Right cardiac atrium (tissue), 5 donors: ENCODE measurements around the gene CACNG4. TPM values are rescaled to one million over a fixed set of nuclear protein-coding genes. Genes with fewer than 3 reads are reported as not detected.

Experiments
- ATAC-seq, 2 donors: fragments of 200-7000 bp; cut with Tn5 transposase; one replicate each; pipeline versions ENCODE4 v1.8.0 to v1.9.1; 2020; ENCODE audit warnings: moderate library complexity in 2 of 2, mild to moderate bottlenecking in 1 of 2
- DNase-seq, 3 donors: peaks; one replicate each; pipeline ENCODE4 v3.0.0-alpha.2; 2020
- H3K27ac ChIP-seq: one replicate; pipeline ENCODE4 v1.5.1; 2013; ENCODE audit warnings: mild to moderate bottlenecking, low read length, control low read depth, moderate library complexity
- H3K27me3 ChIP-seq: one replicate; pipeline ENCODE4 v1.6.1; 2013; ENCODE audit not compliant: control insufficient read depth, insufficient read depth
- H3K4me1 ChIP-seq: one replicate; pipeline ENCODE4 v1.6.1; 2013; ENCODE audit warnings: low read length; ENCODE audit not compliant: control insufficient read depth, insufficient read depth
- H3K4me3 ChIP-seq: one replicate; pipeline ENCODE4 v1.5.1; 2013; ENCODE audit warnings: low read length, control low read depth
- H3K9me3 ChIP-seq: one replicate; pipeline ENCODE4 v1.6.1; 2013; ENCODE audit warnings: low read length; ENCODE audit not compliant: control insufficient read depth
- WGBS: extraction: QIAGEN DNeasy Blood & Tissue Kit; methylation state at CpG from one replicate; pipeline ENCODE4 v1.1.7; 2013; 5-methylcytosine and 5-hydroxymethylcytosine counted together
- intact Hi-C, 4 donors: fragments of 100-400 bp; cut with DNase I; formaldehyde crosslinking; loops; one replicate each; pipeline versions ENCODE4 v1.11.0 to v1.14.0; 2022 to 2023
- polyA plus RNA-seq: library from polyadenylated mRNA; stranded (reverse); fragments of 200-250 nt; gene quantifications from one replicate; pipeline ENCODE4 v1.2.3, GENCODE V29; 2013
- total RNA-seq, 4 donors: library from RNA; stranded (reverse); fragmentation: NEBNext Ultra II Directional; extraction: Animal tissue kit (Norgen Biotek cat#: 25700); gene quantifications; one replicate each; pipeline ENCODE4 v1.2.1, GENCODE V29; 2021
- donor health status: healthy with polysubstance abuse.
- donor health status: DM: no; HTN: yes; CAD: no.
- donor health status: DM: no; HTN: no; CAD: no.
- donor health status: DM: no; HTN: yes; CAD: no; lungs with severe emphysema.
- donor health status: DM: yes; HTN: yes; CAD: no.

Gene CACNG4
- total and polyA plus RNA-seq, 5 donors, result 0.09 to 0.16 (median 0.14) TPM; not detected in 2

- ATAC-seq (no peak), DNase-seq (no peak)
- H3K27ac ChIP-seq, result no peak overlapping the region
- WGBS, result 75% methylated on average over 7 of the region's 7 CpGs
- no peaks in the 10 kb centered on the region for H3K4me1 ChIP-seq
- no peak overlapping the region for H3K4me3 ChIP-seq
- H3K9me3 ChIP-seq, result no peaks in the 10 kb centered on the region
- no peaks in the 10 kb centered on the region for H3K27me3 ChIP-seq
- intact Hi-C loops, result no loop called here
Measured at GRCh38 chr17:66995944-66996343, 31.4 kb downstream of the CACNG4 start.

GRCh38 chr17:66996926-66997325 lies 32.4 kb downstream of the CACNG4 start:
- Histone ChIP-seq H3K27ac (no peak overlapping the region), H3K4me3 (no peak overlapping the region), H3K27me3 (no peaks in the 10 kb centered on the region), H3K4me1 (no peaks in the 10 kb centered on the region), H3K9me3 (no peaks in the 10 kb centered on the region)
- 93% methylated on average over 5 of the region's 5 CpGs for WGBS
- DNase-seq, result no peak
- ATAC-seq, result no peak
- intact Hi-C loops, result no loop called here

GRCh38 chr17:67003231-67003630 lies 38.7 kb downstream of the CACNG4 start:
- no peak overlapping the region for H3K4me3 ChIP-seq
- intact Hi-C loops, result no loop called here
- 89% methylated on average over 2 of the region's 2 CpGs for WGBS
- no peaks in the 10 kb centered on the region for H3K27me3 ChIP-seq
- no peaks in the 10 kb centered on the region for H3K4me1 ChIP-seq
- no peaks in the 10 kb centered on the region for H3K9me3 ChIP-seq
- H3K27ac ChIP-seq, result no peak overlapping the region
- ATAC-seq (no peak), DNase-seq (no peak)

- H3K4me3 ChIP-seq, result no peak overlapping the region
- no peaks in the 10 kb centered on the region for H3K4me1 ChIP-seq
- DNase-seq (no peak), ATAC-seq (no peak)
- intact Hi-C loops, result no loop called here
- H3K9me3 ChIP-seq, result no peaks in the 10 kb centered on the region
- no peaks in the 10 kb centered on the region for H3K27me3 ChIP-seq
- H3K27ac ChIP-seq, result no peak overlapping the region
- 71% methylated on average over 11 of the region's 11 CpGs for WGBS
Measured at GRCh38 chr17:67004181-67004580, 39.7 kb downstream of the CACNG4 start.

GRCh38 chr17:67007266-67007665 lies 42.8 kb downstream of the CACNG4 start:
- Histone ChIP-seq H3K4me1 (no peaks in the 10 kb centered on the region), H3K27ac (no peak overlapping the region), H3K4me3 (no peak overlapping the region), H3K9me3 (no peaks in the 10 kb centered on the region), H3K27me3 (no peaks in the 10 kb centered on the region)
- no peak for DNase-seq
- WGBS, result 85% methylated on average over 6 of the region's 6 CpGs
- ATAC-seq, result no peak
- intact Hi-C loops, result no loop called here

- Histone ChIP-seq H3K4me1 (no peaks in the 10 kb centered on the region), H3K9me3 (no peaks in the 10 kb centered on the region), H3K4me3 (no peak overlapping the region), H3K27ac (no peak overlapping the region), H3K27me3 (no peaks in the 10 kb centered on the region)
- ATAC-seq (no peak), DNase-seq (no peak)
- intact Hi-C loops, result no loop called here
- WGBS, result 86% methylated on average over 6 of the region's 6 CpGs
Measured at GRCh38 chr17:67008101-67008500, 43.6 kb downstream of the CACNG4 start.

GRCh38 chr17:67011527-67012175 lies 47.1 kb downstream of the CACNG4 start:
- Histone ChIP-seq H3K27me3 (no peaks in the 10 kb centered on the region), H3K9me3 (no peaks in the 10 kb centered on the region), H3K4me1 (no peaks in the 10 kb centered on the region), H3K27ac (no peak overlapping the region), H3K4me3 (no peak overlapping the region)
- no peak for ATAC-seq
- DNase-seq, result no peak
- intact Hi-C loops, result no loop called here
- WGBS, result 63% methylated on average over 9 of the region's 9 CpGs

- no peak overlapping the region for H3K4me3 ChIP-seq
- H3K27ac ChIP-seq, result no peak overlapping the region
- 85% methylated on average over 8 of the region's 8 CpGs for WGBS
- no peaks in the 10 kb centered on the region for H3K27me3 ChIP-seq
- no peaks in the 10 kb centered on the region for H3K4me1 ChIP-seq
- no peaks in the 10 kb centered on the region for H3K9me3 ChIP-seq
- intact Hi-C loops, result no loop called here
- no peak for DNase-seq
- ATAC-seq, result no peak
Measured at GRCh38 chr17:67013891-67014290, 49.4 kb downstream of the CACNG4 start.

- no peaks in the 10 kb centered on the region for H3K9me3 ChIP-seq
- H3K27ac ChIP-seq, result no peak overlapping the region
- intact Hi-C loops, result no loop called here
- WGBS, result 77% methylated on average over 11 of the region's 11 CpGs
- no peak for DNase-seq
- no peak for ATAC-seq
- no peaks in the 10 kb centered on the region for H3K4me1 ChIP-seq
- no peak overlapping the region for H3K4me3 ChIP-seq
- no peaks in the 10 kb centered on the region for H3K27me3 ChIP-seq
Measured at GRCh38 chr17:67015001-67015400, 50.5 kb downstream of the CACNG4 start.

- 78% methylated on average over 17 of the region's 17 CpGs for WGBS
- ATAC-seq (no peak), DNase-seq (no peak)
- Histone ChIP-seq H3K4me1 (no peaks in the 10 kb centered on the region), H3K27ac (no peak overlapping the region), H3K27me3 (no peaks in the 10 kb centered on the region), H3K9me3 (no peaks in the 10 kb centered on the region), H3K4me3 (no peak overlapping the region)
- intact Hi-C loops, result no loop called here
Measured at GRCh38 chr17:67016039-67016762, 51.7 kb downstream of the CACNG4 start.

- H3K27me3 ChIP-seq, result no peaks in the 10 kb centered on the region
- ATAC-seq (no peak), DNase-seq (no peak)
- no peak overlapping the region for H3K4me3 ChIP-seq
- no peaks in the 10 kb centered on the region for H3K4me1 ChIP-seq
- no peaks in the 10 kb centered on the region for H3K9me3 ChIP-seq
- 81% methylated on average over 14 of the region's 14 CpGs for WGBS
- intact Hi-C loops, result no loop called here
- H3K27ac ChIP-seq, result no peak overlapping the region
Measured at GRCh38 chr17:67017910-67018309, 53.4 kb downstream of the CACNG4 start.
